H4 (cell line): Measurements from ENCODE around the gene MYH7B. TPM values are rescaled to one million over a fixed set of nuclear protein-coding genes. Genes with fewer than 3 reads are reported as not detected.

Experiments
- DNase-seq: peaks from one replicate; pipeline ENCODE4 v3.0.0-alpha.2; 2015; ENCODE audit warnings: low spot score
- total RNA-seq: library from RNA; depleted of rRNA; stranded (reverse); fragments of >200 nt; shearing (Covaris generic); gene quantifications from 2 replicates; pipeline ENCODE4 v1.2.3, GENCODE V29; 2014; rRNA removed

MYH7B gene
- total RNA-seq, 1 experiment from 2014 or later: not detected

- DNase-seq: no peak
Measured at GRCh38 chr20:35004051-35004725, 48.5 kb downstream of the MYH7B start.

- DNase-seq: no peak
Measured at GRCh38 chr20:35004749-35005462, 49.2 kb downstream of the MYH7B start.

Other genes starting within 250 kb of the MYH7B start
- 3.4 and 7.9 TPM in 2 replicates for gene NCOA6, start 130.2 kb upstream of the MYH7B start, total RNA-seq
- gene GGT7, start 83.0 kb upstream of the MYH7B start, total RNA-seq: 0.76 and 0.99 TPM in 2 replicates
- gene ACSS2, start 79.3 kb upstream of the MYH7B start, total RNA-seq: 14.1 and 18.5 TPM in 2 replicates
- 67.0 and 72.4 TPM in 2 replicates for gene GSS, start 62 bp upstream of the MYH7B start, total RNA-seq
- gene TRPC4AP, start 136.9 kb downstream of the MYH7B start, total RNA-seq: 27.5 and 38.0 TPM in 2 replicates
- gene EDEM2, start 191.5 kb downstream of the MYH7B start, total RNA-seq: 38.7 and 40.1 TPM in 2 replicates
- gene PROCR, start 216.2 kb downstream of the MYH7B start, total RNA-seq: 112 and 120 TPM in 2 replicates